Calu3 (cell line): ENCODE measurements around the gene TMEM266. TPM values are rescaled to one million over a fixed set of nuclear protein-coding genes. Genes with fewer than 3 reads are reported as not detected.

ENCODE experiments used
- BruUV-seq: library from RNA; stranded (reverse); fragments of 400-500 nt; replicated peaks from 2 replicates; lab custom pipeline; 2021; lab: Mats Ljungman, UMichigan
- CTCF ChIA-PET: fragments of 300-600 bp; sonication (Branson Sonifier 250); formaldehyde crosslinking; loops from one replicate; lab custom pipeline; 2022; ENCODE audit warnings: antibody characterized with exemption; lab: Charles Lee
- DNase-seq: peaks from one replicate; pipeline ENCODE4 v3.0.0; 2022
- H3K27ac Mint-ChIP-seq: one replicate; pipeline ENCODE4 v1.8.0; 2022; ENCODE audit warnings: mixed read lengths; ENCODE audit not compliant: unreplicated experiment
- H3K27me3 Mint-ChIP-seq: one replicate; pipeline ENCODE4 v1.8.0; 2022; ENCODE audit warnings: mixed read lengths; ENCODE audit not compliant: unreplicated experiment
- H3K36me3 Mint-ChIP-seq: one replicate; pipeline ENCODE4 v1.8.0; 2022; ENCODE audit warnings: mild to moderate bottlenecking, moderate library complexity, mixed read lengths; ENCODE audit not compliant: insufficient read depth, unreplicated experiment
- H3K4me1 Mint-ChIP-seq: one replicate; pipeline ENCODE4 v1.8.0; 2022; ENCODE audit warnings: mild to moderate bottlenecking, low read depth, mixed read lengths; ENCODE audit not compliant: unreplicated experiment
- H3K4me3 Mint-ChIP-seq: one replicate; pipeline ENCODE4 v1.8.0; 2022; ENCODE audit warnings: mild to moderate bottlenecking, low read depth, moderate library complexity, mixed read lengths; ENCODE audit not compliant: unreplicated experiment
- H3K9me3 Mint-ChIP-seq: one replicate; pipeline ENCODE4 v1.8.0; 2022; ENCODE audit warnings: low read depth, mixed read lengths; ENCODE audit not compliant: unreplicated experiment
- intact Hi-C: fragments of 100-400 bp; cut with micrococcal nuclease; formaldehyde crosslinking; loops from one replicate; pipeline ENCODE4 v1.10.0; 2022; ENCODE audit not compliant: unreplicated experiment
- total RNA-seq: library from RNA; stranded (reverse); gene quantifications from 2 replicates; pipeline ENCODE4 v1.2.3, GENCODE V29; 2022
- TF ChIP-seq, protein P1 (sequence below): fragments of 200-600 bp; IDR thresholded peaks from one replicate; pipeline ENCODE4 v1.8.0; 2022; ENCODE audit warnings: antibody characterized with exemption; ENCODE audit not compliant: unreplicated experiment

TMEM266 gene
- total RNA-seq, 1 experiment from 2014 or later = not detected

DNA sequence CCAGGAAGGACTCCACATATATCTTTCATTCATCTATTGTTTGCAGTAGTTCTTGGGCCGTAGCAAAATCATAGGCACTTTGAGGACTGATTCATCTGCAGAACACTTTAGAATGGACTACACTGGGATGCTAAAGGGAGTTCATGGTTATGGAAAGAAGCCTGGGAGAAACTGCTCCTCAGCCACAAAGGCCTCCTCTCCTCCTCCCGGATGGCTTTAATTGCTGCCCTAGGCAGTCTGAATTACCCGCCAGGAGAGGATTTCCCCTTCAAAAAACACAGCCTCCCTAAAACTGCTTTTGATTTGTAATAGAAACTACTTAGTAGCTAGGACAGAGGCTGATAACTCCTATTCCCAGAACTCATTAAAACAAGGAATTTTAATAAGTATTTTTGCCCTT lies 4.6 kb downstream of the TMEM266 start:
- intact Hi-C loops = no loop called here
- TF ChIP-seq, protein P1, sequence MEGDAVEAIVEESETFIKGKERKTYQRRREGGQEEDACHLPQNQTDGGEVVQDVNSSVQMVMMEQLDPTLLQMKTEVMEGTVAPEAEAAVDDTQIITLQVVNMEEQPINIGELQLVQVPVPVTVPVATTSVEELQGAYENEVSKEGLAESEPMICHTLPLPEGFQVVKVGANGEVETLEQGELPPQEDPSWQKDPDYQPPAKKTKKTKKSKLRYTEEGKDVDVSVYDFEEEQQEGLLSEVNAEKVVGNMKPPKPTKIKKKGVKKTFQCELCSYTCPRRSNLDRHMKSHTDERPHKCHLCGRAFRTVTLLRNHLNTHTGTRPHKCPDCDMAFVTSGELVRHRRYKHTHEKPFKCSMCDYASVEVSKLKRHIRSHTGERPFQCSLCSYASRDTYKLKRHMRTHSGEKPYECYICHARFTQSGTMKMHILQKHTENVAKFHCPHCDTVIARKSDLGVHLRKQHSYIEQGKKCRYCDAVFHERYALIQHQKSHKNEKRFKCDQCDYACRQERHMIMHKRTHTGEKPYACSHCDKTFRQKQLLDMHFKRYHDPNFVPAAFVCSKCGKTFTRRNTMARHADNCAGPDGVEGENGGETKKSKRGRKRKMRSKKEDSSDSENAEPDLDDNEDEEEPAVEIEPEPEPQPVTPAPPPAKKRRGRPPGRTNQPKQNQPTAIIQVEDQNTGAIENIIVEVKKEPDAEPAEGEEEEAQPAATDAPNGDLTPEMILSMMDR = no peak
- CTCF ChIA-PET = no interaction called here
- H3K27ac Mint-ChIP-seq = no peak overlapping the region
- no peak overlapping the region for H3K4me3 Mint-ChIP-seq
- H3K4me1 Mint-ChIP-seq = no peaks in the 10 kb centered on the region
- H3K27me3 Mint-ChIP-seq = peaks cover 79% of the 10 kb centered on the region
- no TSS peak for BruUV-seq
- no peak for DNase-seq
- no peaks in the 10 kb centered on the region for H3K9me3 Mint-ChIP-seq
- peaks cover 6% of the 10 kb centered on the region for H3K36me3 Mint-ChIP-seq

GRCh38 chr15:76065245-76065644 lies 5.5 kb downstream of the TMEM266 start:
- DNase-seq = no peak
- no peak overlapping the region for H3K4me3 Mint-ChIP-seq
- no peak overlapping the region for H3K27ac Mint-ChIP-seq
- CTCF ChIA-PET = no interaction called here
- no TSS peak for BruUV-seq
- TF ChIP-seq, protein P1 = no peak
- H3K36me3 Mint-ChIP-seq = peaks cover 1% of the 10 kb centered on the region
- peaks cover 82% of the 10 kb centered on the region for H3K27me3 Mint-ChIP-seq
- no peaks in the 10 kb centered on the region for H3K9me3 Mint-ChIP-seq
- H3K4me1 Mint-ChIP-seq = no peaks in the 10 kb centered on the region
- intact Hi-C loops = no loop called here

GRCh38 chr15:76065793-76066192 lies 6.0 kb downstream of the TMEM266 start:
- Mint-ChIP-seq H3K36me3 (no peaks in the 10 kb centered on the region), H3K27me3 (peaks cover 78% of the 10 kb centered on the region), H3K9me3 (no peaks in the 10 kb centered on the region), H3K4me3 (no peak overlapping the region), H3K27ac (no peak overlapping the region), H3K4me1 (no peaks in the 10 kb centered on the region)
- no TSS peak for BruUV-seq
- CTCF ChIA-PET = interaction anchor here (0.7 kb wide), 1 partner anchor 275 kb away, joined by 5 read pairs; no protein-coding TSS in a partner anchor
- no peak for DNase-seq
- TF ChIP-seq, protein P1 = no peak
- intact Hi-C loops = no loop called here

DNA sequence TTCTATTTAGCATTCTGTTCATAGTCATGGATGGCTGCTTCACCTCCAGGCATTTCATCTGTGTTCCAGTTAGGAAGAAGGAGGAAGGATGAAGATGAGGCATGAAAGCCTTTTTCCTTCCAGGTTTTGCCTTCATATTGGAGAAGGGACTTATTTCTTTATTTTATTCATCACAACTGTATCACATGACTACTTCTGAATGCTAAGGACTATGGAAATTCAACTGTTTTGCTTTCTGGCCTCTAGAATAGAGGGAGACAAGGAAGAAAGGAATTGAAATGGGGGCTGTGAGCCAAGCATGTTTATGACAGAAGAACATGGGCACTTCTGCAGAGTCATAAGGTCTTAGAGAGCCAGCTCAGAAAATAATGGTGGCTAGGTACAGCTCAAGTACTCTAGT lies 10.4 kb downstream of the TMEM266 start:
- no TSS peak for BruUV-seq
- Mint-ChIP-seq H3K27me3 (peaks cover 46% of the 10 kb centered on the region), H3K36me3 (no peaks in the 10 kb centered on the region), H3K27ac (no peak overlapping the region), H3K9me3 (no peaks in the 10 kb centered on the region), H3K4me3 (no peak overlapping the region), H3K4me1 (no peaks in the 10 kb centered on the region)
- no peak for DNase-seq
- TF ChIP-seq, protein P1 = no peak
- CTCF ChIA-PET = no interaction called here
- intact Hi-C loops = no loop called here
